NCI-H510A (cell line): ENCODE data around the gene SHROOM4.

Source experiments
- DNase-seq: peaks from one replicate; lab custom pipeline; 2025; lab: John Stamatoyannopoulos, UW

Gene SHROOM4

GRCh38 chrX:50705042-50705441 is 109.0 kb downstream of the SHROOM4 start:
- DNase-seq, result no peak

GRCh38 chrX:50704360-50704759 is 109.6 kb downstream of the SHROOM4 start:
- DNase-seq, result no peak

GRCh38 chrX:50700921-50701320 is 113.1 kb downstream of the SHROOM4 start:
- DNase-seq, result no peak

- no peak for DNase-seq
Measured at GRCh38 chrX:50698944-50699343, 115.0 kb downstream of the SHROOM4 start.

- no peak for DNase-seq
Measured at GRCh38 chrX:50697691-50698090, 116.3 kb downstream of the SHROOM4 start.

GRCh38 chrX:50691820-50692219 is 122.2 kb downstream of the SHROOM4 start:
- no peak for DNase-seq

- no peak for DNase-seq
Measured at GRCh38 chrX:50684871-50685270, 129.1 kb downstream of the SHROOM4 start.

GRCh38 chrX:50680990-50681389 is 133.0 kb downstream of the SHROOM4 start:
- no peak for DNase-seq

- DNase-seq, result no peak
Measured at GRCh38 chrX:50677789-50678188, 136.2 kb downstream of the SHROOM4 start.

- no peak for DNase-seq
Measured at GRCh38 chrX:50671661-50672060, 142.3 kb downstream of the SHROOM4 start.

GRCh38 chrX:50668860-50669259 is 145.1 kb downstream of the SHROOM4 start:
- DNase-seq, result no peak

GRCh38 chrX:50648156-50648555 is 165.8 kb downstream of the SHROOM4 start:
- no peak for DNase-seq

GRCh38 chrX:50644496-50644895 is 169.5 kb downstream of the SHROOM4 start:
- DNase-seq, result no peak

GRCh38 chrX:50643525-50644137 is 170.4 kb downstream of the SHROOM4 start:
- DNase-seq, result no peak

- no peak for DNase-seq
Measured at GRCh38 chrX:50638123-50638522, 175.9 kb downstream of the SHROOM4 start.

GRCh38 chrX:50635817-50636365 is 178.1 kb downstream of the SHROOM4 start:
- no peak for DNase-seq

- DNase-seq, result no peak
Measured at GRCh38 chrX:50635162-50635561, 178.8 kb downstream of the SHROOM4 start.

GRCh38 chrX:50629774-50630173 is 184.2 kb downstream of the SHROOM4 start:
- no peak for DNase-seq

GRCh38 chrX:50627696-50628095 is 186.3 kb downstream of the SHROOM4 start:
- no peak for DNase-seq

- DNase-seq, result no peak
Measured at GRCh38 chrX:50626432-50626831, 187.6 kb downstream of the SHROOM4 start.

GRCh38 chrX:50622751-50623150 is 191.2 kb downstream of the SHROOM4 start:
- no peak for DNase-seq

- no peak for DNase-seq
Measured at GRCh38 chrX:50618788-50619558, 195.0 kb downstream of the SHROOM4 start.

GRCh38 chrX:50617183-50617582 is 196.8 kb downstream of the SHROOM4 start:
- no peak for DNase-seq
